SJCRH30 (cell line): ENCODE measurements around the gene RPTOR. TPM values are rescaled to one million over a fixed set of nuclear protein-coding genes. Genes with fewer than 3 reads are reported as not detected.

Experiments
- DNase-seq, 2 experiments: peaks; one replicate each; pipeline ENCODE4 v3.0.0-alpha.2; 2015 to 2020
- H3K27ac ChIP-seq: fragments of 250-450 bp; sonication (Bioruptor Pico); 2 replicates; pipeline ENCODE4 v1.5.1; 2020; ENCODE audit warnings: mild to moderate bottlenecking, moderate library complexity
- H3K27me3 ChIP-seq: fragments of 250-450 bp; sonication (Bioruptor Pico); 2 replicates; pipeline ENCODE4 v1.5.1; 2020; ENCODE audit warnings: mild to moderate bottlenecking, moderate library complexity
- H3K36me3 ChIP-seq: fragments of 250-450 bp; sonication (Bioruptor Pico); 2 replicates; pipeline ENCODE4 v1.5.1; 2020; ENCODE audit warnings: mild to moderate bottlenecking, moderate library complexity
- H3K4me1 ChIP-seq: fragments of 250-450 bp; sonication (Bioruptor Pico); 2 replicates; pipeline ENCODE4 v1.5.1; 2020; ENCODE audit warnings: mild to moderate bottlenecking, moderate library complexity
- H3K4me3 ChIP-seq: fragments of 250-450 bp; sonication (Bioruptor Pico); 2 replicates; pipeline ENCODE4 v1.5.1; 2020; ENCODE audit warnings: mild to moderate bottlenecking, moderate library complexity
- H3K9me3 ChIP-seq: fragments of 250-450 bp; sonication (Bioruptor Pico); replicated peaks from 2 replicates; pipeline ENCODE4 v1.5.1; 2020; ENCODE audit warnings: mild to moderate bottlenecking, moderate library complexity
- total RNA-seq: library from RNA; depleted of rRNA; stranded (reverse); fragments of >200 nt; shearing (Covaris generic); gene quantifications from 2 replicates; pipeline ENCODE4 v1.2.3, GENCODE V29; 2014

The RPTOR gene
- total RNA-seq, 1 experiment from 2014 or later, result 43.6 TPM

- H3K4me3 ChIP-seq, result no peak overlapping the region
- no peaks in the 10 kb centered on the region for H3K36me3 ChIP-seq
- no peak overlapping the region for H3K27ac ChIP-seq
- peaks cover 23% of the 10 kb centered on the region for H3K4me1 ChIP-seq
- no peaks in the 10 kb centered on the region for H3K27me3 ChIP-seq
- H3K9me3 ChIP-seq, result no peaks in the 10 kb centered on the region
- no peak for DNase-seq
Observed at GRCh38 chr17:80782536-80783427, 238.1 kb downstream of the RPTOR start.

GRCh38 chr17:80783486-80783885, 238.8 kb downstream of the RPTOR start:
- H3K36me3 ChIP-seq, result no peaks in the 10 kb centered on the region

GRCh38 chr17:80783971-80784370, 239.3 kb downstream of the RPTOR start:
- Histone ChIP-seq H3K36me3 (no peaks in the 10 kb centered on the region), H3K9me3 (no peaks in the 10 kb centered on the region), H3K27me3 (no peaks in the 10 kb centered on the region), H3K27ac (no peak overlapping the region), H3K4me3 (no peak overlapping the region), H3K4me1 (peaks cover 30% of the 10 kb centered on the region)
- DNase-seq, result no peak

More at GRCh38 chr17:80783486-80783885, 238.8 kb downstream of the RPTOR start:
- H3K27ac ChIP-seq, result no peak overlapping the region
- no peaks in the 10 kb centered on the region for H3K9me3 ChIP-seq
- no peak for DNase-seq
- no peaks in the 10 kb centered on the region for H3K27me3 ChIP-seq
- H3K4me1 ChIP-seq, result peaks cover 26% of the 10 kb centered on the region
- no peak overlapping the region for H3K4me3 ChIP-seq

- Histone ChIP-seq H3K36me3 (no peaks in the 10 kb centered on the region), H3K4me1 (peaks cover 39% of the 10 kb centered on the region), H3K27me3 (no peaks in the 10 kb centered on the region), H3K4me3 (no peak overlapping the region), H3K27ac (peak overlapping the region; percentile 52; the same call in 1 of the 2 replicates), H3K9me3 (no peaks in the 10 kb centered on the region)
- DNase-seq, result no peak
Observed at GRCh38 chr17:80785477-80786178, 241.0 kb downstream of the RPTOR start.

- peaks cover 36% of the 10 kb centered on the region for H3K4me1 ChIP-seq
- no peaks in the 10 kb centered on the region for H3K36me3 ChIP-seq
- H3K9me3 ChIP-seq, result no peaks in the 10 kb centered on the region
- DNase-seq, result peak; percentile 97 to 99
- H3K27me3 ChIP-seq, result no peaks in the 10 kb centered on the region
- H3K4me3 ChIP-seq, result no peak overlapping the region
- H3K27ac ChIP-seq, result peak overlapping the region; percentile 52
Observed at GRCh38 chr17:80786470-80786869, 241.8 kb downstream of the RPTOR start.

GRCh38 chr17:80786887-80787286, 242.2 kb downstream of the RPTOR start:
- no peak overlapping the region for H3K4me3 ChIP-seq
- H3K36me3 ChIP-seq, result no peaks in the 10 kb centered on the region
- H3K9me3 ChIP-seq, result no peaks in the 10 kb centered on the region
- H3K4me1 ChIP-seq, result peaks cover 40% of the 10 kb centered on the region
- H3K27me3 ChIP-seq, result no peaks in the 10 kb centered on the region
- DNase-seq, result no peak
- H3K27ac ChIP-seq, result no peak overlapping the region

- H3K9me3 ChIP-seq, result no peaks in the 10 kb centered on the region
- no peak for DNase-seq
- no peak overlapping the region for H3K4me3 ChIP-seq
- H3K27me3 ChIP-seq, result no peaks in the 10 kb centered on the region
- no peaks in the 10 kb centered on the region for H3K36me3 ChIP-seq
- peaks cover 45% of the 10 kb centered on the region for H3K4me1 ChIP-seq
- H3K27ac ChIP-seq, result no peak overlapping the region
Observed at GRCh38 chr17:80787881-80788280, 243.2 kb downstream of the RPTOR start.

GRCh38 chr17:80789356-80789902, 244.8 kb downstream of the RPTOR start:
- peaks cover 55% of the 10 kb centered on the region for H3K4me1 ChIP-seq
- no peak overlapping the region for H3K4me3 ChIP-seq
- H3K27me3 ChIP-seq, result no peaks in the 10 kb centered on the region
- no peaks in the 10 kb centered on the region for H3K36me3 ChIP-seq
- peak; percentile 61 to 72 for DNase-seq
- H3K9me3 ChIP-seq, result no peaks in the 10 kb centered on the region
- peak overlapping the region; percentile 3; the same call in 1 of the 2 replicates for H3K27ac ChIP-seq

- no peak overlapping the region for H3K4me3 ChIP-seq
- no peaks in the 10 kb centered on the region for H3K9me3 ChIP-seq
- H3K4me1 ChIP-seq, result peaks cover 58% of the 10 kb centered on the region
- no peaks in the 10 kb centered on the region for H3K36me3 ChIP-seq
- DNase-seq, result no peak
- peak overlapping the region; percentile 3; the same call in 1 of the 2 replicates for H3K27ac ChIP-seq
- H3K27me3 ChIP-seq, result no peaks in the 10 kb centered on the region
Observed at GRCh38 chr17:80790021-80790765, 245.6 kb downstream of the RPTOR start.

- peaks cover 61% of the 10 kb centered on the region for H3K4me1 ChIP-seq
- H3K27ac ChIP-seq, result no peak overlapping the region
- DNase-seq, result no peak
- H3K4me3 ChIP-seq, result no peak overlapping the region
- H3K9me3 ChIP-seq, result no peaks in the 10 kb centered on the region
- H3K36me3 ChIP-seq, result no peaks in the 10 kb centered on the region; the same call in 1 of the 2 replicates
- no peaks in the 10 kb centered on the region for H3K27me3 ChIP-seq
Observed at GRCh38 chr17:80790981-80791742, 246.5 kb downstream of the RPTOR start.

GRCh38 chr17:80791758-80792284, 247.2 kb downstream of the RPTOR start:
- H3K36me3 ChIP-seq, result no peaks in the 10 kb centered on the region; the same call in 1 of the 2 replicates
- no peak overlapping the region for H3K4me3 ChIP-seq
- H3K27ac ChIP-seq, result no peak overlapping the region
- H3K27me3 ChIP-seq, result no peaks in the 10 kb centered on the region
- H3K9me3 ChIP-seq, result no peaks in the 10 kb centered on the region
- H3K4me1 ChIP-seq, result peaks cover 62% of the 10 kb centered on the region
- DNase-seq, result peak; percentile 46 to 58

- Histone ChIP-seq H3K36me3 (no peaks in the 10 kb centered on the region; the same call in 1 of the 2 replicates), H3K27ac (no peak overlapping the region), H3K4me3 (no peak overlapping the region), H3K27me3 (no peaks in the 10 kb centered on the region), H3K9me3 (no peaks in the 10 kb centered on the region), H3K4me1 (peaks cover 57% of the 10 kb centered on the region)
- no peak for DNase-seq
Observed at GRCh38 chr17:80792373-80792781, 247.7 kb downstream of the RPTOR start.

GRCh38 chr17:80793421-80793820, 248.8 kb downstream of the RPTOR start:
- H3K4me1 ChIP-seq, result peaks cover 54% of the 10 kb centered on the region
- DNase-seq, result no peak
- no peak overlapping the region for H3K27ac ChIP-seq
- no peaks in the 10 kb centered on the region for H3K9me3 ChIP-seq
- no peaks in the 10 kb centered on the region for H3K27me3 ChIP-seq
- H3K4me3 ChIP-seq, result no peak overlapping the region
- peaks cover 2% of the 10 kb centered on the region; the same call in 1 of the 2 replicates for H3K36me3 ChIP-seq
